ENCODE measurements around the gene SLC16A12. TPM values are rescaled to one million over a fixed set of nuclear protein-coding genes. Genes with fewer than 3 reads are reported as not detected.

Gene SLC16A12
- 1.0 TPM for total RNA-seq
- long read RNA-seq, result 0 reads

GRCh38 chr10:89535171-89536012 lies at the start of gene SLC16A12:
Gene SLC16A12, minus strand, starts transcription at chr10:89535594. Its CDS starts 73,016 bp downstream, at chr10:89462578.
- Histone ChIP-seq H3K36me3 (no peaks in the 10 kb centered on the region), H3K4me1 (peaks cover 5% of the 10 kb centered on the region), H3K9me3 (no peaks in the 10 kb centered on the region), H3K27ac (no peak within 1 kb of the TSS), H3K4me3 (peak within 1 kb of the TSS; percentile 47), H3K27me3 (ENCODE audit: low read depth) (peaks cover 59% of the 10 kb centered on the region)
- ATAC-seq (peak; percentile 73 to 84), DNase-seq (peak; percentile 47)
- TF ChIP-seq CTCF (IDR thresholded peaks at IDR 0.05), result no peak
- intact Hi-C loops (cut with DNase I), result no loop called here

- TF ChIP-seq CTCF (IDR thresholded peaks at IDR 0.05), result no peak
- H3K4me3 ChIP-seq, result no peak overlapping the region
- no peaks in the 10 kb centered on the region for H3K9me3 ChIP-seq
- intact Hi-C loops (cut with DNase I), result no loop called here
- no peaks in the 10 kb centered on the region for H3K36me3 ChIP-seq
- H3K4me1 ChIP-seq, result no peaks in the 10 kb centered on the region
- ATAC-seq (no peak), DNase-seq (no peak)
- H3K27me3 ChIP-seq (ENCODE audit: low read depth), result no peaks in the 10 kb centered on the region
- H3K27ac ChIP-seq, result no peak overlapping the region
Observed at GRCh38 chr10:89582022-89582421, 46.6 kb upstream of the SLC16A12 start.

- Histone ChIP-seq H3K4me3 (no peak overlapping the region), H3K4me1 (no peaks in the 10 kb centered on the region), H3K36me3 (no peaks in the 10 kb centered on the region), H3K27ac (no peak overlapping the region), H3K9me3 (no peaks in the 10 kb centered on the region), H3K27me3 (ENCODE audit: low read depth) (no peaks in the 10 kb centered on the region)
- DNase-seq (no peak), ATAC-seq (peak in 1 of 2 donors; percentile 46)
- TF ChIP-seq CTCF (IDR thresholded peaks at IDR 0.05), result no peak
- intact Hi-C loops (cut with DNase I), result no loop called here
Observed at GRCh38 chr10:89580243-89580642, 44.8 kb upstream of the SLC16A12 start.

GRCh38 chr10:89576696-89577095 lies 41.3 kb upstream of the SLC16A12 start:
- intact Hi-C loops (cut with DNase I), result no loop called here
- Histone ChIP-seq H3K27me3 (ENCODE audit: low read depth) (no peaks in the 10 kb centered on the region), H3K4me3 (no peak overlapping the region), H3K27ac (no peak overlapping the region), H3K9me3 (no peaks in the 10 kb centered on the region), H3K4me1 (no peaks in the 10 kb centered on the region), H3K36me3 (no peaks in the 10 kb centered on the region)
- no peak for TF ChIP-seq CTCF (IDR thresholded peaks at IDR 0.05)
- ATAC-seq (no peak), DNase-seq (no peak)

- no peak for TF ChIP-seq CTCF (IDR thresholded peaks at IDR 0.05)
- intact Hi-C loops (cut with DNase I), result no loop called here
- no peak overlapping the region for H3K27ac ChIP-seq
- ATAC-seq (no peak), DNase-seq (no peak)
- H3K4me1 ChIP-seq, result no peaks in the 10 kb centered on the region
- no peak overlapping the region for H3K4me3 ChIP-seq
- no peaks in the 10 kb centered on the region for H3K9me3 ChIP-seq
- no peaks in the 10 kb centered on the region for H3K36me3 ChIP-seq
- no peaks in the 10 kb centered on the region for H3K27me3 ChIP-seq (ENCODE audit: low read depth)
Observed at GRCh38 chr10:89576022-89576421, 40.6 kb upstream of the SLC16A12 start.

Measured in lower lobe of right lung (tissue), 2 donors.